Activated naive CD8-positive, alpha-beta T cell treated with anti-CD3 and anti-CD28 coated beads, Interleukin-2, amount 50 U/mL, for 24 hours (primary cell): Measurements from ENCODE around the gene SLC12A5.

Source experiments
- ATAC-seq: fragments of 150-1000 bp; cut with Tn5 transposase; one replicate; pipeline ENCODE4 v1.10.0; 2021
- DNase-seq: peaks from one replicate; pipeline ENCODE4 v3.0.0; 2021
- H3K27ac Mint-ChIP-seq: one replicate; pipeline ENCODE4 v1.8.0; 2021; ENCODE audit warnings: mild to moderate bottlenecking, mixed read lengths
- H3K27me3 Mint-ChIP-seq: one replicate; pipeline ENCODE4 v1.8.0; 2021; ENCODE audit warnings: mixed read lengths
- H3K36me3 Mint-ChIP-seq: one replicate; pipeline ENCODE4 v1.8.0; 2021; ENCODE audit warnings: low read depth, mixed read lengths
- H3K4me1 Mint-ChIP-seq: one replicate; pipeline ENCODE4 v1.8.0; 2021; ENCODE audit warnings: mixed read lengths
- H3K4me3 Mint-ChIP-seq: one replicate; pipeline ENCODE4 v1.8.0; 2021; ENCODE audit warnings: mild to moderate bottlenecking, moderate library complexity, mixed read lengths
- H3K9me3 Mint-ChIP-seq: one replicate; pipeline ENCODE4 v1.8.0; 2021; ENCODE audit warnings: mixed read lengths

SLC12A5 gene

DNA sequence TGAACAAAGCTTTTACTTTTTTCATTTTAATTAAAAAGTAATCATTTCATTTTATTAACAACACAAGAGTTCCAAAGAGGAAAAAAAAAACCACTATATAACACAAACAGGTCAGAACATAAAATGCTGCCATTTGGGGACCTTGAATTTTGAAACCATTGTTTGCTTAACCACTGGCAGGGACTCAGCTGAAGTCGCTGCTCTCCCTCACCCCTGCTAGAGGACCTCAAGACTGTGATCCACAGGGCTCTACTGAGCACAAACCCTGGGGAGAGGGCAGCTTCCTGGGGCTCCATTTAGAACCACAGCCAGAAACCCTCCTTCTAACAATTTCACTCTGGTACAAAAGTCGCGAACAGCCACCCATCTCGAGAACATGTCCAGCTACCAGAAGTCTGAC, 32.0 kb downstream of the SLC12A5 start:
- Mint-ChIP-seq H3K36me3 (peaks cover 58% of the 10 kb centered on the region), H3K9me3 (no peaks in the 10 kb centered on the region), H3K4me3 (no peak overlapping the region), H3K27me3 (peaks cover 23% of the 10 kb centered on the region), H3K4me1 (peaks cover 64% of the 10 kb centered on the region), H3K27ac (no peak overlapping the region)
- DNase-seq (no peak), ATAC-seq (no peak)

DNA sequence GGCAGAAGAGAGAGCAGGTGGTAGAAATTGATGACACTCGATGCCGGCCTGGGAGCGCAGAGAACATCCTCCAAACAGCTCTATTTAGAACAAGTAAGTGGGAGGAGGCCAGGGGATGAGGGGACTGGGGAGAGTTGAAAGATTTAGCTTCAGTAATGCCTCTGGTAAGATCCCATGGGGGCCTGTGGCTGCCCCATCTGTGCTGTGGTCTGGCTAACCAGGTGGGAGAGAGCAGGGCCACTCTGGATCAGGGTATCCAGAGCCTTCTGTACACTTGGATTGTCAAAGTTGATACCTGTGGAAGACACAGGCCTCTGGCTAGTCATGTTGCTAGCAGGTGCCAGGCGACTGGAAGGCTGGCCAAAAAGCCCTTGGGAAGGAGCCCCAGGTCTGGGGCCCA, 33.1 kb downstream of the SLC12A5 start:
- no peaks in the 10 kb centered on the region for H3K9me3 Mint-ChIP-seq
- no peak for DNase-seq
- no peak overlapping the region for H3K4me3 Mint-ChIP-seq
- no peak overlapping the region for H3K27ac Mint-ChIP-seq
- H3K4me1 Mint-ChIP-seq = peaks cover 64% of the 10 kb centered on the region
- ATAC-seq = no peak
- H3K27me3 Mint-ChIP-seq = peaks cover 13% of the 10 kb centered on the region
- H3K36me3 Mint-ChIP-seq = peaks cover 64% of the 10 kb centered on the region

DNA sequence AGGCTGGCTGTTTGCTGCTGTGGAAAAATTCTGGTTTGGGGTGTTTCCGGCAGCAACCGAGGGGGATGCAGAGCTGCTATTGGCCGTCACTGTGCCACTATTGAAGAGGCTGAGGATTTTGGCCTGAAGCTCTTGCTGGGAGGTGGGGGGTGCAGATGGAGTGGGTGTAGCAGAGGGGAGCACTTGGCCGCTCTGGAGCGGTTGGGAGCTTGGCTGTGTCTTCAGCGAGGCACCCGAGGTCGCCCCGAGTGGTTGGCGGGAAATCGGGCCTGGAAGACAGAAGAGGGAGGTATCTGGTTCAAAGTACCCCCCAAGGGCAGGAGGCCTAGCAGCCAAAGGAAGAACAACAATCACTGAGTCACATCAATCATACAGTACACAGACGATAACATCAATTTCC, 33.6 kb downstream of the SLC12A5 start:
- DNase-seq = no peak
- Mint-ChIP-seq H3K27ac (no peak overlapping the region), H3K4me1 (peaks cover 64% of the 10 kb centered on the region), H3K4me3 (no peak overlapping the region), H3K27me3 (peaks cover 11% of the 10 kb centered on the region), H3K36me3 (peaks cover 65% of the 10 kb centered on the region), H3K9me3 (no peaks in the 10 kb centered on the region)
- no peak for ATAC-seq

DNA sequence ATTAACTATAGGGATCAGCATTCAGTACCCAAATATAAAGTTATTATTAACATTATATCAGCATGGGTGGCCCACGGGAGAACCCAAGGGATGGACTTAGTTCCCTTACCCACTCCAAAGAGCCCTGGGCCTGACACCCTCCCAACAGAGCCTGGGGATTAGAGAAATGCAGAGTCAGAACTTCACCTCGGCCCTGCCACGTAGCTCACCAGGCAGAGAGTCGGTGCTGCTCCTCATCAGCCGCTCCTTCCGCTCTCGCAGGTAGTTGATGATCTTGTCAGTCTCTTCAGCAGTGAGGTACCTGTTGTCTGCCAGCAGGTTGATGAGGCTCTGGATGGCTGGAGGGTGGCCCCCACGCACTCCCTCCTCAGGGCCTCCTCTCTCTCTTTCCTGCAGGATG, 34.1 kb downstream of the SLC12A5 start:
- no peak overlapping the region for H3K4me3 Mint-ChIP-seq
- no peak for DNase-seq
- H3K36me3 Mint-ChIP-seq = peaks cover 70% of the 10 kb centered on the region
- H3K9me3 Mint-ChIP-seq = no peaks in the 10 kb centered on the region
- ATAC-seq = peak; percentile 12
- peak overlapping the region; percentile 89 for H3K27ac Mint-ChIP-seq
- peaks cover 9% of the 10 kb centered on the region for H3K27me3 Mint-ChIP-seq
- peaks cover 62% of the 10 kb centered on the region for H3K4me1 Mint-ChIP-seq

DNA sequence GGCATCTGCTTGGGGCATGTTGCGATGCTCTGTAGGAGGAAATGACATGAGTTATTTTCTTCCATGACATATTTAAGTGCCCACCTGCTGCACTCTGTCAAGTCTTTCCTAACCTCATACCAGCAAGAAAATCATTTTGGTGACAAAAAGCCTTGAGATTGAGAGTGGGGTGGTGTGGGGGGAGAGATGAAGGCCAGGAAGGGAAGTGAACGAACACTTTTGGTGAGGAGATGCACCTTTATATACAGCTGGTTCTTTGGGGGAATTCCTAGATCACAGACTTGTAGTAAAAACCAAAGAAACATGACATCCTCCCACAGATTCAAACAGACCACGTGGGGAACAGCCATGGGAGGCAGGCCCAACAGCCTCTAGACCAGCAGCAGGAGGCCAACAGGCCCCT, 34.6 kb downstream of the SLC12A5 start:
- ATAC-seq (peak; percentile 70), DNase-seq (no peak)
- peaks cover 5% of the 10 kb centered on the region for H3K27me3 Mint-ChIP-seq
- H3K4me1 Mint-ChIP-seq = peaks cover 59% of the 10 kb centered on the region
- H3K36me3 Mint-ChIP-seq = peaks cover 76% of the 10 kb centered on the region
- H3K9me3 Mint-ChIP-seq = no peaks in the 10 kb centered on the region
- peak overlapping the region; percentile 89 for H3K27ac Mint-ChIP-seq
- no peak overlapping the region for H3K4me3 Mint-ChIP-seq

DNA sequence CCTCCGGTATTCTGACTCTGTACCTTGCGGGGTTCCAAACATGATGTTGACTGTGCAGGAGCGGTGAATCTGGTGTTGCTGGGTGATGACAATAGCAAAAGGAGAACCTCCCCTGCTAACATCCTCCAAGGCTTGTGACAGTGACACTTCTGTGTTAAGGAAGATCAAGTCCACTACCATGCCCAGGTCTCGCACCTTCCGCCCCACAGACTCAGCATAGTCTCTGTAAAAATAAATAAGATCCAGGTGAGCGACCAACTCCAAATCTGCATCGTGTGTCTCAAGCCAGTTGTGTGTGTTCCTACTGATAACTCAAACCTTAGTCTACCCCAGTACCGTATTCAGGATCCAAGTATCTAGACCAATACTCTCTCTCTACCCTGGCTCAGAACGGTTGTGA, 36.0 kb downstream of the SLC12A5 start:
- Mint-ChIP-seq H3K4me3 (no peak overlapping the region), H3K4me1 (peaks cover 46% of the 10 kb centered on the region), H3K27ac (no peak overlapping the region), H3K27me3 (no peaks in the 10 kb centered on the region), H3K36me3 (peaks cover 79% of the 10 kb centered on the region), H3K9me3 (no peaks in the 10 kb centered on the region)
- ATAC-seq (no peak), DNase-seq (no peak)

DNA sequence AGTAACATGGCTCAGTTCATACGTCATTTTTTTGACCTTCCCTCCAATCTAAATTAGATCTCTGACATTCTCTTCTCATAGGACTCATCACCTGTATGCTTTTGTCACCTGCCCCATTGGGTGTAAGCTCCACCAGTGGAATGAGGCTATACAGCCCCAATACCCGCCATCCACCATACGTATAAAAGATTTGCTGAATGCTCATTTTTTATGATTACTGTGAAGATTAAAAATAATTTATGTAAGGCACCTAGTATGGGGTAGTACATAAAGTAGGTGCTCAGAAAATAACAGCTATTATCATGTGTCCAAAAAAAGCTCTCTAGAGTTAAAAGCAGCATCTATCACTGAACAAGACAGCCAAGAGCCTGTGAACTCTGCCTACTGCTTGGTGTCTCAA, 36.7 kb downstream of the SLC12A5 start:
- H3K27me3 Mint-ChIP-seq = no peaks in the 10 kb centered on the region

DNA sequence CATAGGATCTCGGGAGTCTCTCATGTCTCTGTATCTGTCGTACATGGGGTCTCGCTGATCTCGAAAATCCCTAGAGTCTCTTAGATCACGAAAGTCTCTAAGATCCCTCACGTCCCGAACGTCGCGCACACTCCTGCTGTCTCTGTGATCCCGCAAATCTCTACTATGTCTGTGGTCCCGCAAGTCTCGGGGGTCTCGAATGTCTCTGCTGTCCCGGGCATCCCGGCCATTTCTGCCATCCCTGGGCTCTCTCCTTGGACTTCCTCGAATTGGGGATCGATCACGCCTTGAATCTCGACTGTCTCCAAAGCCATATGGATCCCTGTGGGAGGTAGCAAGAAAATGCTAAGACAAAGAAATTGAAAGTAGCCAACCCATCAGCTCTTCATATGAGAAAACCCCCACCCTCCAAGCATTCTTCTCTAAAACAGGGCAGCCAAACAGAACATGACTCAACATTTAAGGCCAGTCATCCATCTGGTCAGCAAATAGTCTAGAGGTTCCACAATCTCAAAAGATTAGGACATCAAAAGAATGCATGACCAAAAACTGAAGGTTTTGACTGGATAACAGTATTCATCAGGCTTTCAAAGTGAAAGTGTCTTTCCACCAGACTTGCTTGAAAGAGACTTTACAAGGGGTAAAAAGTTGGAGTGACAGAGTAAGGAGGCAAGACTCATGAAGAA, 41.3 kb downstream of the SLC12A5 start:
- no peak for DNase-seq
- ATAC-seq = no peak

More for the DNA sequence above, 36.7 kb downstream of the SLC12A5 start:
- H3K9me3 Mint-ChIP-seq = no peaks in the 10 kb centered on the region
- H3K36me3 Mint-ChIP-seq = peaks cover 73% of the 10 kb centered on the region
- H3K27ac Mint-ChIP-seq = no peak overlapping the region
- no peak for ATAC-seq
- H3K4me1 Mint-ChIP-seq = peaks cover 39% of the 10 kb centered on the region
- DNase-seq = no peak
- H3K4me3 Mint-ChIP-seq = no peak overlapping the region

DNA sequence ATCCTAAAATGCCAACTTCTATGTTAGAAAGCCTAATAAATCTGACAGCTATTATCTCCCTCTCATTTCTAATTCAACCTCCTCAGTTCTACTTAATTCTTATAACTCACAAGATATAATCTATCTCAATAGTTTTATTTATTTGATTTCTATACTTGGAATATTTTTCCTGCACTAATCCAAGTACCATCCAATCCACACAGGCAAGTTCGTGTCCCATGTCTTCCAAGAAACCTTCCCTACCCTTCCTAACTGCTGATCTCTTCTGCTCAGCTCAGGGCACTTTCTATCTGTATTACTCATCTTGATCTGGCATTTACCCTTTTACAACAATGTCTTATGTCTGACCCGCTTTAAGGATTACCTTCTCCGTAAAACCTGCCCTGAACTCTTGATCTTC, 42.6 kb downstream of the SLC12A5 start:
- Mint-ChIP-seq H3K27ac (no peak overlapping the region), H3K9me3 (no peaks in the 10 kb centered on the region), H3K4me3 (no peak overlapping the region), H3K27me3 (no peaks in the 10 kb centered on the region), H3K36me3 (peaks cover 34% of the 10 kb centered on the region), H3K4me1 (no peaks in the 10 kb centered on the region)
- DNase-seq (no peak), ATAC-seq (no peak)

More for the DNA sequence above, 41.3 kb downstream of the SLC12A5 start:
- no peaks in the 10 kb centered on the region for H3K9me3 Mint-ChIP-seq
- no peak overlapping the region for H3K27ac Mint-ChIP-seq
- H3K4me1 Mint-ChIP-seq = no peaks in the 10 kb centered on the region
- H3K36me3 Mint-ChIP-seq = peaks cover 41% of the 10 kb centered on the region
- H3K27me3 Mint-ChIP-seq = no peaks in the 10 kb centered on the region
- H3K4me3 Mint-ChIP-seq = no peak overlapping the region

DNA sequence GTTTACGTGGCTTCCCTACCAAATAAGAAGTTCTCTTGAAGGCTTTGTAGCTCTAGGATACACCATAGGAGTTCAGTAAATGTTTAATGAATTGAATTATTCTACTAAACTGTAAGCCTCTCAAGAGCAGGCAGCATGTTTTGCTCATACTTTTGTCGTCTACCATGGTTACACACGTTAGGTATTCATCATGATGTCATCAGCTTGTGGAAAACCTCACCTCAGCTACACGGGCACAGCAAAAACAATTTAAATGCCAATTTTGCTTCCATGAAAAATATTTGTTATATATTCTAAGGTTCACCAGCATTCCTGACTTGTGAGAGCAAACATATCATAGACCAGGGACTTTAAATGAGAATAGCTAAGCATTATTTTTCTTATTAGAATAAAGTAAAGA, 44.0 kb downstream of the SLC12A5 start:
- DNase-seq (no peak), ATAC-seq (no peak)
- Mint-ChIP-seq H3K4me3 (no peak overlapping the region), H3K4me1 (no peaks in the 10 kb centered on the region), H3K9me3 (no peaks in the 10 kb centered on the region), H3K27me3 (no peaks in the 10 kb centered on the region), H3K36me3 (peaks cover 24% of the 10 kb centered on the region), H3K27ac (no peak overlapping the region)

DNA sequence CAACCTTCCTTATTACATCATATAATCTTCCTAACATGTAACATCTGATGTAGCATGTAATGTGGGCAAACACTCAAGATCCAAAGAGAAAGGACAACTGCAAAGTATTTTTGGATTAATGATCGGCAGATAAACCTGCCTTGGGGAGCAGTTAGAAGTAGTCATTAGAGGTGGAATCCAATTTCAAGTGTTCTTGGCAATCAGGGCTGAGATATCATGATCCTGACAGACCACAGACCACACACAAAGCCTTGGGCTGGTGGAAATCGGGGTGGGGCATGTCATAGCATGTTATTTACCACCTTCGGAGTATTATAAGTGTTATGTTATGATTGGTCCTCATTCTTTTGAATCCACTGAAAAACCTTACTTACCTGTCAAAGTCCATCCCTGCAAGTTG, 44.4 kb downstream of the SLC12A5 start:
- Mint-ChIP-seq H3K4me3 (no peak overlapping the region), H3K36me3 (peaks cover 20% of the 10 kb centered on the region), H3K4me1 (no peaks in the 10 kb centered on the region), H3K27ac (no peak overlapping the region), H3K27me3 (no peaks in the 10 kb centered on the region), H3K9me3 (no peaks in the 10 kb centered on the region)
- no peak for DNase-seq
- no peak for ATAC-seq

DNA sequence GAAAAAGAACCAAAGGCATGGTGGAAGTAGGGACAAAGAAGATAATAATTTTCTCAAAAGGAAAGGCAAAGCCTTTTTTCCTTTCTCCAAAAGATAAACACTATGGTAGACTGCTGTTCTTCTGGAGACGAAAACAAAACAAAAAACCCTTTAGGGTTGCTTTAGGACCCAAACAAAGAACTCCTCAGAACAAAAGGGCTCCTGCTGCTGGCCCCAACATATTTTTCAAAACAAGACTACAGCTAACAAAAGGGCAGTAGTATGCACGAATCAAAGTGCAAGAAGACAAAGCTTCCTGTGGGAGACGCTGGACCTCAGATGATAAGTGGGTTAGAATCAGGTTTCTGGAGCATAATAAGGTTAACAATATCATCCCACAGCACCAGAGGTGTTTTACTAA, 45.0 kb downstream of the SLC12A5 start:
- H3K27me3 Mint-ChIP-seq = no peaks in the 10 kb centered on the region
- no peaks in the 10 kb centered on the region for H3K9me3 Mint-ChIP-seq
- H3K27ac Mint-ChIP-seq = no peak overlapping the region
- no peak overlapping the region for H3K4me3 Mint-ChIP-seq
- H3K4me1 Mint-ChIP-seq = no peaks in the 10 kb centered on the region
- H3K36me3 Mint-ChIP-seq = peaks cover 21% of the 10 kb centered on the region
- ATAC-seq (no peak), DNase-seq (no peak)

DNA sequence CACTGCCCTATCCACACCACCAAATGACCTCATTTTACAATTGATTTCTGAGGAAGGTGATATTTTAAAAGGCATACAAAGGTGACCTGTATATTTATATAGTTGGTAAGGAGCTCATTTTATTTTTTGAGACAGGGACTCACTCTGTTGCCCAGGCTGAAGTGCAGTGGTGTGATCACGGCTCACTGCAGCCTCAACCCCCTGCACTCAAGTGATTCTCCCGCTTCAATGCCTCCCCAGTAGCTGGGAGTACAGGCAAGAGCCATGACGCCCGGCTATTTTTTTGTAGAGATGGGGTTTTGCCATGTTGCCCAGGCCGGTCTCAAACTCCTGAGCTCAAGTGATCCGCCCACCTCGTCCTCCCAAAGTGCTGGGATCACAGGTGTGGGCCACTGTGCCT, 47.8 kb downstream of the SLC12A5 start:
- peaks cover 20% of the 10 kb centered on the region for H3K36me3 Mint-ChIP-seq
- H3K9me3 Mint-ChIP-seq = no peaks in the 10 kb centered on the region
- no peak overlapping the region for H3K4me3 Mint-ChIP-seq
- H3K27me3 Mint-ChIP-seq = no peaks in the 10 kb centered on the region
- no peak overlapping the region for H3K27ac Mint-ChIP-seq
- peaks cover 4% of the 10 kb centered on the region for H3K4me1 Mint-ChIP-seq
- ATAC-seq (no peak), DNase-seq (no peak)

DNA sequence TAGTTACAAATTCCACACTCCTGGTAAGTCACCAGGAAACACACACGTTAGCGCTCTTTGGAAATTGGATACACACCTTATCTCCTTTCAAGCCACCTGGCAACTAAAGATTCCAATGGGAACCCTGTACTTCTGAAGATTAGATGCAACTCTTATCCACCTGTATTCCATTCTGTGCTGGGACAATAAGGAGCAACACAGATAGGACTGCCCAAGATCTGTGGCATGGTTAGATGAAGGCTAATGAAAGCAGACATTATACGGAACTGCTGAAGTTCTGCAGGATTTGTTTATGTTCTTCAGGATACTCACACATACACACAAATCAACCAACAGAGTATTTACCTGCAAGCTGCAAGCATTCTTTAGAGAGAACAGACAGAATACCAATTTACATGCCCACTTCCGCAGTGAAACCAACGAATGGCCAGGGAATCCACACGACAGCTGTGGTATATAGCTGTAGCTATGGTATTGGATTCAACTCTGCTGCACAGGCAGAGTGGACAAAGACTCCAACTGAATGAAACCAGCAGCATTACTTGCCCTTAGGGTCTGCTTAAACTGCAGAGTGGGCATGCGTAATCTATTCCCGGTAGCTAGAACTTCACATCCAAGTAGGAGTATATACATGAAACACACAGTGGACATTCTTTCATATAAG, 48.8 kb downstream of the SLC12A5 start:
- Mint-ChIP-seq H3K27ac (no peak overlapping the region), H3K9me3 (no peaks in the 10 kb centered on the region), H3K36me3 (peaks cover 20% of the 10 kb centered on the region), H3K4me1 (peaks cover 13% of the 10 kb centered on the region), H3K27me3 (no peaks in the 10 kb centered on the region), H3K4me3 (no peak overlapping the region)
- ATAC-seq (no peak), DNase-seq (no peak)

DNA sequence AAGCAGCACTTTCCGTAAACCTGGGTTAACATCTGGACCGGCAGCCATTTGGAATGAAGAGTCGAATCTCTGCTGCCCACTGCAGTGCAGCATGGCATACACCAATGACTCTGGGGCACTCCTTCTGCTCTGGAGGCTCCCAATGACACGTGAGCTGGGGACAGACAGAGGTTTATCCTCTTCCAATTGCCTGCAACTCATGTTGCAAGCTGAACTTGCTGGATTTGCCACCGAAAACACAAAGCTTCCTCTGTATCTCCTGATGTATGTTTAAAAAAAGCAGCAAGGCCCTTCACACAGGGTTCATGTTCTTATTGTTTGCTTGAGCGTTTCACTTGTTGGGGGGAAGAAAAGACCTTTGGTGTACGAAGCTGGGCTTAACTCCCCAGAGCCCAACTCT, 49.9 kb downstream of the SLC12A5 start:
- DNase-seq (no peak), ATAC-seq (no peak)
- no peaks in the 10 kb centered on the region for H3K9me3 Mint-ChIP-seq
- peaks cover 23% of the 10 kb centered on the region for H3K4me1 Mint-ChIP-seq
- H3K4me3 Mint-ChIP-seq = no peak overlapping the region
- peaks cover 16% of the 10 kb centered on the region for H3K36me3 Mint-ChIP-seq
- no peak overlapping the region for H3K27ac Mint-ChIP-seq
- H3K27me3 Mint-ChIP-seq = no peaks in the 10 kb centered on the region
